ENCODE data around the gene THSD4. TPM values are rescaled to one million over a fixed set of nuclear protein-coding genes. Genes with fewer than 3 reads are reported as not detected.

The THSD4 gene
- total and polyA plus RNA-seq, 2 donors (not counting 1 experiment from before 2014, with no cell fraction given): 43.1 to 95.5 TPM

- Histone ChIP-seq H2AFZ (ENCODE audit: low read length) (no peak overlapping the region), H3K9me3 (ENCODE audit: control insufficient read depth, insufficient read depth, low read depth, low read length) (no peaks in the 10 kb centered on the region), H3K4me3 (replicated peaks in 1 of 4; ENCODE audit: control extremely low read depth in 1 of 4, insufficient read depth in 1 of 4, low read depth in 3 of 4, low read length in 4 of 4) (no peak overlapping the region), H3K27me3 (ENCODE audit: control insufficient read depth, insufficient read depth, low read length) (no peaks in the 10 kb centered on the region), H3K27ac (ENCODE audit: insufficient read depth, low read length) (no peak overlapping the region), H3K79me2 (ENCODE audit: control insufficient read depth, insufficient read depth, low read length) (no peaks in the 10 kb centered on the region), H3K4me2 (ENCODE audit: extremely low read depth, insufficient read depth, low read length) (no peak overlapping the region), H3K36me3 (ENCODE audit: control insufficient read depth, insufficient read depth, low read length) (no peaks in the 10 kb centered on the region), H4K20me1 (ENCODE audit: control insufficient read depth, extremely low read depth, insufficient read depth, low read length) (no peaks in the 10 kb centered on the region), H3K9ac (ENCODE audit: insufficient read depth, low read length) (no peak overlapping the region), H3K4me1 (ENCODE audit: control insufficient read depth, extremely low read depth, insufficient read depth, low read length) (peaks cover 6% of the 10 kb centered on the region)
- TF ChIP-seq CTCF (conservative IDR thresholded peaks at IDR 0.05 in 1 of 2, IDR thresholded peaks at IDR 0.05 in 1 of 2; ENCODE audit: low read depth in 1 of 2, low read length in 2 of 2) (no peak), EZH2 (IDR thresholded peaks at IDR 0.05; ENCODE audit: low read length, missing control alignments) (no peak)
- DNase-seq (ENCODE audit: low read depth in 2 of 2): no peak
These were observed 17.4 kb upstream of the THSD4 start for GRCh38 chr15:71097890-71098289.

GRCh38 chr15:71098920-71099319, 16.4 kb upstream of the THSD4 start:
- no peaks in the 10 kb centered on the region for H3K9me3 ChIP-seq (ENCODE audit: control insufficient read depth, insufficient read depth, low read depth, low read length)
- H3K9ac ChIP-seq (ENCODE audit: insufficient read depth, low read length): no peak overlapping the region
- TF ChIP-seq EZH2 (IDR thresholded peaks at IDR 0.05; ENCODE audit: low read length, missing control alignments): no peak
- no peak for TF ChIP-seq CTCF (conservative IDR thresholded peaks at IDR 0.05 in 1 of 2, IDR thresholded peaks at IDR 0.05 in 1 of 2; ENCODE audit: low read depth in 1 of 2, low read length in 2 of 2)
- no peak for DNase-seq (ENCODE audit: low read depth in 2 of 2)
- H2AFZ ChIP-seq (ENCODE audit: low read length): no peak overlapping the region
- H3K27ac ChIP-seq (ENCODE audit: insufficient read depth, low read length): no peak overlapping the region
- no peak overlapping the region for H3K4me2 ChIP-seq (ENCODE audit: extremely low read depth, insufficient read depth, low read length)
- no peaks in the 10 kb centered on the region for H3K79me2 ChIP-seq (ENCODE audit: control insufficient read depth, insufficient read depth, low read length)
- no peaks in the 10 kb centered on the region for H3K36me3 ChIP-seq (ENCODE audit: control insufficient read depth, insufficient read depth, low read length)
- H3K27me3 ChIP-seq (ENCODE audit: control insufficient read depth, insufficient read depth, low read length): no peaks in the 10 kb centered on the region
- H4K20me1 ChIP-seq (ENCODE audit: control insufficient read depth, extremely low read depth, insufficient read depth, low read length): no peaks in the 10 kb centered on the region
- no peaks in the 10 kb centered on the region for H3K4me1 ChIP-seq (ENCODE audit: control insufficient read depth, extremely low read depth, insufficient read depth, low read length)
- H3K4me3 ChIP-seq (replicated peaks in 1 of 4; ENCODE audit: control extremely low read depth in 1 of 4, insufficient read depth in 1 of 4, low read depth in 3 of 4, low read length in 4 of 4): no peak overlapping the region

GRCh38 chr15:71103102-71103676, 12.1 kb upstream of the THSD4 start:
- DNase-seq (ENCODE audit: low read depth in 2 of 2): peak; percentile 54 to 77
- Histone ChIP-seq H3K9ac (ENCODE audit: insufficient read depth, low read length) (no peak overlapping the region), H3K27me3 (ENCODE audit: control insufficient read depth, insufficient read depth, low read length) (no peaks in the 10 kb centered on the region), H3K4me1 (ENCODE audit: control insufficient read depth, extremely low read depth, insufficient read depth, low read length) (no peaks in the 10 kb centered on the region), H4K20me1 (ENCODE audit: control insufficient read depth, extremely low read depth, insufficient read depth, low read length) (no peaks in the 10 kb centered on the region), H3K27ac (ENCODE audit: insufficient read depth, low read length) (no peak overlapping the region), H3K79me2 (ENCODE audit: control insufficient read depth, insufficient read depth, low read length) (no peaks in the 10 kb centered on the region), H3K36me3 (ENCODE audit: control insufficient read depth, insufficient read depth, low read length) (no peaks in the 10 kb centered on the region), H2AFZ (ENCODE audit: low read length) (peak overlapping the region; percentile 41), H3K9me3 (ENCODE audit: control insufficient read depth, insufficient read depth, low read depth, low read length) (no peaks in the 10 kb centered on the region), H3K4me2 (ENCODE audit: extremely low read depth, insufficient read depth, low read length) (no peak overlapping the region), H3K4me3 (replicated peaks in 1 of 4; ENCODE audit: control extremely low read depth in 1 of 4, insufficient read depth in 1 of 4, low read depth in 3 of 4, low read length in 4 of 4) (no peak overlapping the region)
- TF ChIP-seq CTCF (conservative IDR thresholded peaks at IDR 0.05 in 1 of 2, IDR thresholded peaks at IDR 0.05 in 1 of 2; ENCODE audit: low read depth in 1 of 2, low read length in 2 of 2): peak; percentile 53 to 76
- no peak for TF ChIP-seq EZH2 (IDR thresholded peaks at IDR 0.05; ENCODE audit: low read length, missing control alignments)

Measured in fibroblast of lung (primary cell).